HG03064 (cell line): ENCODE data around the gene MYH7B.

ENCODE experiments used
- ATAC-seq: cut with Tn5 transposase; IDR thresholded peaks from one replicate; pipeline ENCODE4 v1.9.1; 2021; ENCODE audit warnings: low read depth; ENCODE audit not compliant: unreplicated experiment

Gene MYH7B

DNA sequence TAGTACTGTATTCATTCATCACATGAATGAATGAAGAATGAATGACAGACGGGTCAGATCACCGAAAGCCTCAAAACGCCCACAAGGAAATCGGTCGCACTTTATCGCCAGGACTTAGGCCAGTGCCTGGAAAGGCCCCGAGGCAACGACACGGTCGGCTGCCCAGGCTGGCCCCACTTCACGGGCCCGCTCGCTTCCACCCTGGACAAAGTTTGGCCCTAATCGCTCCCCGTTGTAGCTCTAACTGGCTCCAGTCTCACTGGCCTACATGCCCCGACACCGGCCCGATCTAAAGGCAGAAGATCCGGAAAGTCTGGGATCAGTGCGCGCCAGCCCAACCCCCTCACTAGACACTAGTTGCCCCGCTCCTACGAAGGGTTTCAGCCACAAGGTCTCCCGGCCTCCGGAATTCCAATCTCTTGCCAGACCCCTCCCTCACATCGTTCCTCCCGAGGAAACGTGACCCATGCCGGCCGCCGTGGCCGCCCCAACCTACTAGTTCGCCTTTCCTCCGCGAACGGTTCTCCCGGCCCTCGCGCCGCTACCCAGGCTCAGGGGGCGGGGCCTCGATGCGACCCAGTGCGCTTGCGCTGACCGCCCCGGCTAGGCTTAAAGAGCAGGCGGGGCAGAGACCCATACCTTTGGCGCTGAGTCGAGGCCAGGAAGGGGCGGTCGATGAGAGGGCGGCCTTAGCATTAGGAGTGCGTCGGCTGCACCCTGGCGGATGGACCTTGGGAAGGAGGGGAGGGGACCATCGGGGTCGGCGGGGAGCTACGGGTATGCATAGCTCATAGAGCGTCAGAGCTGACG, at the start of gene MYH7B, which contains the start of gene GSS:
MYH7B (plus strand) TSS at position 638 of the 810 bp plus-strand sequence. CDS start 22,138 bp downstream, outside the sequence.
GSS (minus strand) TSS at position 576 of the 810 bp plus-strand sequence. CDS start 3,954 bp downstream, outside the sequence.
- peak; percentile 78 for ATAC-seq

GRCh38 chr20:34907616-34908469, 47.8 kb upstream of the MYH7B start:
- no peak for ATAC-seq

GRCh38 chr20:34915131-34915530, 40.5 kb upstream of the MYH7B start:
- no peak for ATAC-seq

GRCh38 chr20:34915749-34916455, 39.8 kb upstream of the MYH7B start:
- ATAC-seq, result no peak

- no peak for ATAC-seq
Observed at GRCh38 chr20:34916774-34917354, 38.8 kb upstream of the MYH7B start.

DNA sequence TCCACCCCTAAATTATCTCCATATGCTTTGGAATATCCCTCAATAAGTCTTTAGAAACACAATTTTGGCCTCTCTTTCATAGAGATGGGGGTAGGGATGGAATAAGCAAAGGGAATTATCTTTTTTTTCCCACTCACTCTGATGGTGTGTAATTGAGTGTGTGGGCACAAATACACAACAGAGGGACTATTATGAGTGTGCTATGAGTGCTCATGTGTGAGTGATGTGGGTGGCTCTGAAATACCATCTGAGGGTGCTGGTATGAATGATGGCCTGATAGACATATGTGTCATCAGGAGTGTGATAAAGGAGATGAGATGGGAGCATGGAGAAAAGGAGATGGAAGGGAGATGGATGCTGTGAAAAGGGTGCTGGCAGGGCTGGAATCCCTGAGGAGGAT, 35.6 kb upstream of the MYH7B start:
- no peak for ATAC-seq

DNA sequence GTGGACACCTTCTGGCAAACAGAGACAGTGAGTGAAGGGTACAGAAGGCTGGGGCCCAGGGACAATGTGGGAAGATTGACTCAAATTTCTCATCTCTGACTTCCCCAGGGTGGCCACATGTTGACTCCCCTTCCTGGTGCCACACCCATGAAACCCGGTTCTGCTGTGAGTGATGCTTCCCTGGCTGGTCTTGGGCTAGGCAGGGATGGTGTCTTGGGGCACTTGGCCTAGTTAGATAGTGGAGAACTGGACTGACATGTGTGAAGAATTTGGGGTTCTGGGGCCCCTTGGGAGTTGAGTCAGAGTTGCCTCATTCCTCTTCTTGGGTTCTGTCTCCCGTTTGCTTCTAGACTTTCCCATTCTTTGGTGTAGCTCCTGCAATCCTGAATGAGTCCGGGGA, 34.2 kb upstream of the MYH7B start:
- ATAC-seq, result no peak

DNA sequence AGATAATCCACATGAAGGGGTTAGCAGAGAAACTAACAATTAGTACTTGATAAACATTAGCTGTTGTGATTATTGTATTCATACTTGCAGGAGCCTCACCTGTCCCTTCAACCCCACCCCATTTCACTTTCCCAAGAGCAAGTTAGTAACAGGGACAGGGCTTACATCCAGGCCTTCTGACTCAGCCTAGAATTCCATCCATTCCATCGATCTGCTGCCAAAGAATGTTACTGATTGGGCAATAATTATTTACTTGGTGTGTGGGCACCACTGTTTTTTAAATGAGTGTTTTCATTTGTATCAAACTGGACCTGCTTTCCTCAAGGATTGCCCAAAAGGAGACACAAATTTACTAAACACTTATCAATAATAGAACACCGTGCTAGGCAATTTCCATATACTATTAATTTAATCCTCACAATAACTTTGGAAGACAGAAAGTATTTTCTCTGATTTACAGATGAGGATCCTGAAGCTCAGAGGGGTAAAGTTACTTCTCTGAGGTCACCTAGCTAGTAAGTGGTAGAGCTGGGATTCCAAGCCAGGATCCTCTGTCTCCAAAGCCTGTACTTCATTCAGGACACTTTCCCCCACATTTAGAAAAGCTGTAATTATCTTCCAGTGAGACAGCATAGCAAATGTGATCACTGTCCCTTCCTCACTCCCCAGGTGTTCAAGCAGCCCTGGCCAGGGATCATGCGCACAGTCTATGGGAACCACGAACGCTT, 32.9 kb upstream of the MYH7B start:
- no peak for ATAC-seq

DNA sequence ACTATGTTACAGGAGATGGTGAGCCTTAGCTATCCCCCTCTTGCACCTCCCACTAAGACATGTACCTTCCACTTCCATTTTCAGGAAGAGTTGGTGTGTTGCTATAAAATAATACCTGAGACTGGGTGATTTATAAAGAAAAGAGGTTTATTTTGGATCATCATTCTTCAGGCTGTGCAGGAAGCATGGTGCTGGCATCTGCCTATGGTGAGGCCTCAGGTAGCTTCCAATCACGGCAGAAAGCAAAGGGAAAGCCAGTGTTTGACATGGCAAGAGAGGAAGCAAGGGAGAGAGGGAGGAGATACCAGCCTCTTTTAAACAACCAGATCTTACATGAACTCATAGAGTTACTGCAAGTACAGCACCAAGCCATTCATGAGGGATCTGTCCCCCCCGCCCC, 32.3 kb upstream of the MYH7B start:
- ATAC-seq, result no peak

- no peak for ATAC-seq
Observed at GRCh38 chr20:34925341-34925740, 30.3 kb upstream of the MYH7B start.

DNA sequence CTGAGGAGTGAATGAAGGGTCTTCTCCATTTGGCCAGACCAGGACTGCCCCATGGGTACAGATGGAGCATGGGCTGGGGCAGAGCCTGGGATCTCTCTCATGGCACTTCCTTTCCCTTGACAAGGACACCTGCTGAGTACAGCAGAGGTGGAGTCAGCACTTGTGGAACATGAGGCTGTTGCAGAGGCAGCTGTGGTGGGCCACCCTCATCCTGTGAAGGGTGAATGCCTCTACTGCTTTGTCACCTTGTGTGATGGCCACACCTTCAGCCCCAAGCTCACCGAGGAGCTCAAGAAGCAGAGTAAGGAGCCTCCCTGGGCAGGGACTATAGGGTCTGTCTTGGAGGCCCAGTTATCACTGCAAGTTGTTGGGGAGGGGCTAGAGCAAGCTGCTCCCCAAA, 29.7 kb upstream of the MYH7B start:
- ATAC-seq, result no peak

DNA sequence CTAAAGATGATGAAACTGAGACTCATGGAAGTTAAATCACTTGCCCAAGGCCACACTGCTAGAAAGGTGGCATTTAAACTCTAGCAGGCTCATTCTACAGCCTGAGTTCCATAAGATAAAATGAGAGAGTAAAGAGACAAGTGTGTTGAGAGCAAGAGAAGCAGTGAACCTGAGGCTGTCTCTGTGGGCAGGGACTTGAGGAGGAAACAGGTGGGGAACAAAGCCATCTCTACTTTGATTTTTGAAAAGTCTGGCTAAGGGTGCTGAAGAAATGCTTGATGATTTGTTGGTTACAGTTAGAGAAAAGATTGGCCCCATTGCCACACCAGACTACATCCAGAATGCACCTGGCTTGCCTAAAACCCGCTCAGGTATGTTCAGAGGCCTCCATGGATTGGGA, 29.1 kb upstream of the MYH7B start:
- no peak for ATAC-seq

DNA sequence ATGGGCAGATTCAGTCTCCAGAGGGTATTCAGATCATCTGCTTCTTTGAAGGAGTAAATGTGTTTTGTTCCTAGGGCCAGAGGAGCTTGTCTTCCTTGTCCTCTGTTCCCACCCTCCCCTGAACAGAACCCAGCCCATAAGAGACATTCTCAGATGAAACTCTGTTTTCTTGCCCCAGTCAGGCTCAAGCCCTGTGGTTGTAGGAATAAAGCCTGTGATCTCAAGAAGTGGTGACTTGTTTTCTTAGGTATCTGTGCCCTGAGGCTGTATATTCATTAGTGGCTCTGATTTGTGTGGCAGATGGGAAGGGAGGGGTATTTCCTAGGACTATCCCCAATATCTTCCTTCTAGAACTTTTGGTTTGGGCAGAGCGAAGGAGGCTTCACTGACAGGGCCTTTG, 27.9 kb upstream of the MYH7B start:
- no peak for ATAC-seq

GRCh38 chr20:34928411-34928810, 27.3 kb upstream of the MYH7B start:
- no peak for ATAC-seq

DNA sequence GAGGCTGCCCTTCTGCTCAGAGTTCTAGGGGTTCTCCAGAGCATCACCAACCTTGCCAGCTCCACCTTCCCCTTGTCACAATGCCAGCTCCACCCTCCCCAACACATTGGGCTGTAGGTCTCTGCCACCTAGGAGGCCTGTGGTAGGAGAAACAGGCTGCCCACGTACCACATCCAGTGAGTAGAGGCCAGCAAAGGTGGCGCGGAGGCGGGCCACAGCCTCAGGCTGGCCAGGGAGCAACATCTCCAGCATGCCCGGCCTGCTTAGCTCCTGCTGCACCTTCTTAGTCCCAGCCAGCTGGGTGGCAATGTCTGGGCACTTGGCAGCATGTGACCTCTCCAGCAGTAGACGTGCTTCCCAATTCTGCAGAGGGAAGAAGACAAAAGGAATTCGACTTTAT, 23.9 kb upstream of the MYH7B start:
- no peak for ATAC-seq

GRCh38 chr20:34938466-34939163, 17.1 kb upstream of the MYH7B start:
- ATAC-seq, result no peak

GRCh38 chr20:34940081-34940481, 15.6 kb upstream of the MYH7B start:
- no peak for ATAC-seq

DNA sequence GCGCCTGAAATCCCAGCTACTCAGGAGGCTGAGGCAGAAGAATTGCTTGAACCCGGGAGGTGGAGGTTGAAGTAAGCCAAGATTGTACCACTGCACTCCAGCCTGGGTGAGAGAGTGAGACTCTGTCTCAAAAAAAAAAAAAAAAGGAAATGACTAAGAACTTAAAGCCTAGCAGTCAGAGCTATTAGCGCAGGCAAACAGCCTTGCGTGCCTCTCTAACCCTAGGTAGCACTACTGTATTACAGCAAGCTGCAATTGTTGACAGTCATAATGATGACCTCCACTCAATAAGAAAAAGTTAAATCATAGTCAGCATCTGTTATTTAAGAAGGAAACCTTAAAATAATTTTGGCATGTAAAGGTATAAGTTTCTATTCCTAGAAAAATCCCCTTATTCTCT, 14.4 kb upstream of the MYH7B start:
- no peak for ATAC-seq

DNA sequence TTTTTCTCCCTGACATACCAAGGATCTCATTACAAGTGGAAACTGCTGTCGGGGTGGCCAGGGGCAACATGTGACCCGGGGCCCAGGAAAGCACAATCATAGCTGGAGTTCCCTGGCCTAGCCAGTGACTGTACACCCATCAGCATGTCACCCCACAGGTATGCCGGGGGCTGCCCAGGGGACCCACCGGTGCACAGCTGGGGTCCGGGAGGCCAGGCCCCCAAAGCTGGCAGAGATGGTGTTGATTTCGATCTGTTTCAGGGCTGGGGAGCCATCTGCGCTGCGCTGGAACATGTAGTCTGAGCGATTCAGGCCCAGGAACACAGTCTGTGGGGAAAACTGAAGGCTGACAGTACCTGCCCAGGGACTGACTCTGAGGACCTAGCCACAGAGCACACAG, 13.4 kb upstream of the MYH7B start:
- ATAC-seq, result no peak
